GM12891 (cell line): ENCODE measurements around the gene LEAP2.
A peak's percentile ranks its signal among the peaks of the same experiment; 100 is the strongest.

Source experiments
- DNase-seq: peaks from one replicate; pipeline ENCODE4 v3.0.0; 2011; ENCODE audit warnings: low spot score; ENCODE audit not compliant: insufficient read length
- FAIRE-seq: peaks from 2 replicates; lab custom pipeline; 2011; peaks lifted over from hg19 to GRCh38; lab: Jason Lieb, UNC
- PAX5 ChIP-seq: IDR thresholded peaks from 2 replicates; pipeline ENCODE4 v1.6.1; 2011; ENCODE audit warnings: low read length, moderate library complexity, mild to moderate bottlenecking; ENCODE audit not compliant: insufficient read depth, severe bottlenecking
- POLR2A ChIP-seq: IDR thresholded peaks from 2 replicates; pipeline ENCODE4 v1.6.1; 2011; ENCODE audit warnings: low read depth, low read length, control low read depth
- POLR2AphosphoS5 ChIP-seq: IDR thresholded peaks from 2 replicates; pipeline ENCODE4 v1.6.1; 2011; ENCODE audit warnings: low read depth, low read length, control low read depth
- POU2F2 ChIP-seq: IDR thresholded peaks from 2 replicates; pipeline ENCODE4 v1.6.1; 2011; ENCODE audit warnings: low read depth, mild to moderate bottlenecking, control low read depth, low read length, moderate library complexity
- SPI1 ChIP-seq: IDR thresholded peaks from 2 replicates; pipeline ENCODE4 v1.6.1; 2011; ENCODE audit warnings: low read depth, low read length, control low read depth
- TAF1 ChIP-seq: IDR thresholded peaks from 2 replicates; pipeline ENCODE4 v1.6.1; 2011; ENCODE audit warnings: low read depth, low read length, control low read depth

Gene LEAP2

DNA sequence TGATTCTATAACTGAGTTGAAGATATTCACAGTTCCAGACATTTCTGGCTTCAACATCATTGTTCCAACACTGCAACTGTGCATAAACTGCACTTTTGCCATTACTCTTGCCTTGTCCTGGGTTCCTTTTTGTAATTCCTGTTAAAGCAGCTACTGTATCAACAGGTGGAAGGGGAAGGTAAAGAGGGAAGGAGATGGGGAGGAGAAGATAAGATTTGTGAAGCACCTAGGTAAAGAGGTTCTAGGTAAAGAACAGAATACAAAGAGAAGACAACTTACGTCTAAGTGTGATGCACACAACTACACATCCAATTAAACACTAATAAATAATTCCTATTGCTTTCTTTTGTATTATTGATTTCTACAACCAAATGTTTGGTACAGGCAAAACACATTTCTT lies 36.2 kb downstream of the LEAP2 start:
- no peak for TF ChIP-seq POLR2A
- TF ChIP-seq POLR2AphosphoS5: no peak
- TF ChIP-seq PAX5: no peak
- TF ChIP-seq TAF1: no peak
- no peak for TF ChIP-seq POU2F2
- no peak for TF ChIP-seq SPI1
- FAIRE-seq: no peak
- DNase-seq: no peak

- DNase-seq (no peak), FAIRE-seq (no peak)
- TF ChIP-seq POU2F2 (no peak), SPI1 (peak; percentile 33; the same call in 1 of the 2 replicates), TAF1 (no peak), POLR2A (no peak), POLR2AphosphoS5 (no peak)
Observed at GRCh38 chr5:132915681-132916080, 42.2 kb downstream of the LEAP2 start.

DNA sequence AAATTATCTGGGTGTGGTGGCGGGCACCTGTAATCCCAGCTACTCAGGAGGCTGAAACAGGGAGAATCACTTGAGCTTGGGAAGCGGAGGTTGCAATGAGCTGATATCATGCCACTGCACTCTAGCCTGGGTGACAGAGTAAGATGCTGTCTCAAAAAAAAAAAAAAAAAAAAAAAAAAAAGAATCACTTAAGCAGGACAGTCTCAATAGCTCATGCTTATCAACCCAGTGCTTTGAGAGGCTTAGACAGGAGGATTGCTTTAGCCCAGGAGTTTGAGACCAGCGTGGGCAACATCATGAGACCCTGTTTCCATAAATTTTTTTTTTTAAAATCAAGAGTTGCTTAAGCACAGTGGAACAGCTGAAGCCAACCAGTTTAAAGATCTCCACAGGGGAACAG lies 42.6 kb downstream of the LEAP2 start:
- DNase-seq (no peak), FAIRE-seq (no peak)
- TF ChIP-seq POLR2AphosphoS5: no peak
- no peak for TF ChIP-seq PAX5
- no peak for TF ChIP-seq SPI1
- TF ChIP-seq POLR2A: no peak
- no peak for TF ChIP-seq POU2F2
- no peak for TF ChIP-seq TAF1
